Measurements from ENCODE around the gene EEF1AKMT3. TPM values are rescaled to one million over a fixed set of nuclear protein-coding genes. Genes with fewer than 3 reads are reported as not detected.
A peak's percentile ranks its signal among the peaks of the same experiment; 100 is the strongest.

EEF1AKMT3 gene
- total RNA-seq: 4.2 and 4.3 TPM in 2 replicates

DNA sequence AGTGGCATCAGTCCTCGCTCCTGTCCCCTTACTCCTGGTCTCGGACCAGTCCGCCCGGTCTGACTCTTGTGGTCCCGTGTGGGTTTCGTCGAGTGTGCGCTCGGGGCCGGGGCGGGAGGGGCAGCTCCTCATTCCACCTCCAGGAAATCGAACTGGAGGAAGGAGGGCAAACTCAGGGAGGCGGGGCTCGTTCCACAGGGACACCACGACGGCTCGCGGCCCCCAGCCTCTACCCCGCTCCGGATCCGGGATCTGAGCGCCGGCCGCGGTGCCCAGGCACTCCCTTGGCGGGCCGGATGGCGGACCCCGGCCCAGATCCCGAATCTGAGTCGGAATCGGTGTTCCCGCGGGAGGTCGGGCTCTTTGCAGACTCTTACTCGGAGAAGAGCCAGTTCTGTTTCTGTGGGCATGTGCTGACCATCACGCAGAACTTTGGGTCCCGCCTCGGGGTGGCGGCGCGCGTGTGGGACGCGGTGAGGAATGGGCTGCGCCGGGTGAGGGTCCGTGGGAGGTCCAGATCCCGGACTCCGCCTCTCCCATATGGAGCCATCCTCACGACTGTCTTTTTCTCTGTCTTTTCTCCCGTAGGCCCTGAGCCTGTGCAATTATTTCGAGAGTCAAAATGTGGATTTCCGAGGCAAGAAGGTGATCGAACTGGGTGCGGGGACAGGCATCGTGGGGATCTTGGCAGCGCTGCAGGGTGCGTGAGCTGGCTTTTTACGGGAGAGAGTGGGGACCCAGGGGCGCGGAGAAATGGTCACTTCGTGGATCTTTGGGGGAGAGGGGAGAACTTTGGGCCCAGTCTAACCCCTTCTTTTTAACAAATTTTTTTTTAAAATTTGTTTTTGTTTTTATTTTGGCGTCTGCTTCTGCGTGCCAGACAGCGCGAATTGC lies at the start of gene EEF1AKMT3:
Gene EEF1AKMT3, plus strand, starts transcription at position 186 of the 894 bp plus-strand sequence. Its CDS starts 111 bp downstream, at position 297.
- DNase-seq (ENCODE audit: low read depth): no peak

DNA sequence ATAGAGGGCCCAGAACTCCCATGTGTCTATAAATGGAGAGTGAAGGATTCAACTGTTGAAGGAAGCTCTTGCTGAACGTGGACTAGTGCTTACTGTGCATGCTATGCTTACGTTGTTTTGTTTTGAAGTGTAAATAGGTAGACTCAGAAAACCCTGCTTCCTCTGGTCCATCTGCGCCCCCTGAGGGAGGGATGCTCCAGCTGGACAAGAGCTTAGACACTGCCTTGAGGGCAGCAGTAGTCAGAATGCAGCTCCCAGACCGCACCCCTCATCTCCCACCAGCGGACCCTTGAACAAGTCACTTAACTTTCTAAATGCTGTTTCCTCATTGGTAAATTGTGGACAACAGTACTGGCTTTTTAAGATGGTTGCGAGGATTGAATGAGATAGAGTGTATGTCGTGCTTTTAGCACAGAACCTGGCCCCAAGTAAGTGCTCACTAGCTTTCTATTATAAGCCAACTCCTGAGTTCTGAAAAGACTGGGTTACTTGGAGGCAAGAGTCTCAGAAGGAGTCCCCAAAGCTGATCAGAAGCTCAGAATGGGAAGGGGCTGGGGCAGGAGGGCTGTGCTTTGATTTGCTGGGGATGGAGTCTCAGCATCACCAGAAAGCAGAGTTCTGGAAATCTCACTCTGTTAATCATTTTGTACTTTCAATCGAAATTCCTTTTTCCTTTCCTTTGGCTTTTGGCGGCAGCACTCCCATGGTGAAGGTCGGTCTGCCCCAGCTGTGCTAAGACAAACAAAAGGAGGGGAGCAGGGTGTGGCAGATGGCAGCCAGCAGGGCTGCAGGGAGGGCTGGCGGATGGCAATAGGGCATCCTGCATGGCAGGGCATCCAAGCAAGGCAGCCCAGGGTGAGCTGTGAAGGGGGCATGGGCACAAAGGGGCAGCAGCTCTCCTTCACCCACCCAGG lies 49.4 kb upstream of the EEF1AKMT3 start:
- no peak for DNase-seq (ENCODE audit: low read depth)

DNA sequence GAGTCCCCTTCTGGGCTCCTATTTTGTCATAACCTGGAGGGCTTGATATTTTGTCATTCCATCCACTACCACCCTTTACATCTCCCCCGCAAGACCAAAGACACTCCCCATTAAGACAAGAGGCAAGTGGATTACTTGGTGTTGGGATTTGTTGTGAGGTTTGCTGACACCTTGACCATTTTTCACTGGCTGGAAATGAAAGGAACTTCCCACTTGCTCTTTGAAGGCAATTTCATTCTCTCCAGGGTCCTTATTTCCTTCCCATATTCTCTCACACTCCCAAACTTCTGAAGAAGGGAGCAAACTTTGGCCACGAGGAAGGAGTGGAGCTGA lies 48.8 kb upstream of the EEF1AKMT3 start:
- DNase-seq (ENCODE audit: low read depth): no peak

DNA sequence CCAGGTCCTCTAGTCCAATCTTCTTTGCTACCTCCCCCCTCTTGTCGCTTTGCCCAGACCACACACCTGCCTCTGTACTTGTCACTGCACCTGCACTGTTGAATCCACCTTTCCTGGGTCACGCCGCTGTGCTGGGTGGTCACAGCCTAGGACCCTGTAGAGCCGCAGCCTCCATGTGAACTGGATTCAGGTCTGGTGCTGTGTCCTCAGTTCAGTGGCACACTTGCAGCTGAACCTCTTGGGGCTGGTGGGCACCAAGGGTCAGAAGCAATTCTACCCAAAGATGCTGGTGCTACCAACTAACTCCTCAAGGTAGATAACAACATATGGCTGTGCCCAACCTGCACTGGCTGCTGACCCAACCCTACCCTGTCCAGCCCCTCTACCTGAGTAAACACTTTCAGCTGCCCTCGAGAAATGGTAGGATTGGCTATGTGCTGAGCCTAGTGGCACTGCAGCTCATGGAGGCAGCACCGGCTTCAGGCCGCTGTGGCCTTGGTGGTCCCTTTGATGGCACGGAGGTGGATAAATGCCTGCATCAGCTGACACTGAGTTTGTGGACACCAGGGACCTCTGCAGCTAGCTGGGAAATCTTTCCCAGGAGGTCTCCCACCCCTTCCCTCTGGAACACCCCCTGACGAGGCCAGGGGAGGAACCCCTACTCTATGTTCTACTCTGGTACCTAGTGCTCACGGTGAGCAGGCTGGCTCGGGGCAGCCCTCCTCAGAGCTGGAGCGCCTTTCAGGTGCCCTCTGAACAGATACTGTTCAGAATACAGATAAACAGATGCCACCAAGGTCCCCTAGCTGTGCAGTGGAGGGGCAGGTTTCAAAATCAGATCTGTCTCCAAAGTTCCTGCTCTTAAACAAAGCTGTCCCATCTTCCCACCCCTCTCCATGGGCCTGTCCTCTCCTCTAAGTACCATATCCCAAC lies 48.1 kb upstream of the EEF1AKMT3 start:
- no peak for DNase-seq (ENCODE audit: low read depth)

DNA sequence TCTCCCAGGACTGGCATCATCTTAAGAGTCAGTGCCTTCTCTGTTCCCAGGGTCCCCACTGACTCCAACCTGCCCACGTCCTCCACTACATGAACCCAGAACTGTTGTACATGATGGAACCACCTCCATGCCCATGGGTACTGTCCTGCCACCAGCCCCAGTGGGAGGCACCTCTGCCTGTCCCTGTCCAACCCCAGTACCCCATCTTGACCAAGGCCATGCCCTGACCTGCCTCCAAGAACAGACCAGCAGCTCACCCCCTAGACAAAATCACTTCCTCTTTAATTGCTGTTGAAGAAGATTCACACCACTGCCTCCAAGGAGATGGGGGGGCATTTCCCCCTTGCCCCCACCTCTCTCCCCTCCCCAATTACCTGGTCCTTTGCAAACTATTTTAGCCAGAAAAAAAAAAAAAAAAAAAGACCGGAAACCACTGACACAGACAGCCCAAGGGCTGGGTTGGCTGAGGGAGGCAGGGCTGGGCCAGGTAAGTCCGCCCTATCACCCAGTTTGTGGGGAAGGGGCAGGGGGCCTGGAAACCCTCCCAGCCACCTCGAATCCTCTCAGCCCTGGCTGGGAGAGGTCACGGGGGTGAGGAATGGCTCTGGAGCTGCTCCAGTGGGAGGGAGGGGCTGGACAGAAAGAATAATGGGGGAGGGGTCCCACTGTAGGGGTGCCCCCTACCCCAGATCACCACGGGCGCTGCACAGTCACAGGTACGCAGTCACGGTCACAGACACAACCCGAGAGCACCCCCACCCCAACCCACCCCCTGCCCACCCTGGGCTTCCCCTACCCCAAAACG lies 47.3 kb upstream of the EEF1AKMT3 start:
- no peak for DNase-seq (ENCODE audit: low read depth)

DNA sequence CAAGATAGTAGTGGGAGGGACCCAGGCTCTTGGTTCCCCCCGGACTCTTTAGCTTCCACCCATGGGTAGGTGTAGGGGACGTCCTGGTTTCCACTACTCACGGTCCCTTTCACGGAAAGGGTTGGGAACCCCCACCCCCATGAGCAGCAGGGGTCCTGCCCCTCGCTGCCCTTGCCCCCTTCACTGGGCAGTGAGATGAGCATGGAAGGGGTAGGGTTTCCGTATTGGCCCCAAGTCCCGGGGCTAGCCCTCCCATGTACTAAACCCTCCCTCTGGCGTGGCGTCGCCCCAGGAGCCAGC lies 46.6 kb upstream of the EEF1AKMT3 start:
- DNase-seq (ENCODE audit: low read depth): no peak

DNA sequence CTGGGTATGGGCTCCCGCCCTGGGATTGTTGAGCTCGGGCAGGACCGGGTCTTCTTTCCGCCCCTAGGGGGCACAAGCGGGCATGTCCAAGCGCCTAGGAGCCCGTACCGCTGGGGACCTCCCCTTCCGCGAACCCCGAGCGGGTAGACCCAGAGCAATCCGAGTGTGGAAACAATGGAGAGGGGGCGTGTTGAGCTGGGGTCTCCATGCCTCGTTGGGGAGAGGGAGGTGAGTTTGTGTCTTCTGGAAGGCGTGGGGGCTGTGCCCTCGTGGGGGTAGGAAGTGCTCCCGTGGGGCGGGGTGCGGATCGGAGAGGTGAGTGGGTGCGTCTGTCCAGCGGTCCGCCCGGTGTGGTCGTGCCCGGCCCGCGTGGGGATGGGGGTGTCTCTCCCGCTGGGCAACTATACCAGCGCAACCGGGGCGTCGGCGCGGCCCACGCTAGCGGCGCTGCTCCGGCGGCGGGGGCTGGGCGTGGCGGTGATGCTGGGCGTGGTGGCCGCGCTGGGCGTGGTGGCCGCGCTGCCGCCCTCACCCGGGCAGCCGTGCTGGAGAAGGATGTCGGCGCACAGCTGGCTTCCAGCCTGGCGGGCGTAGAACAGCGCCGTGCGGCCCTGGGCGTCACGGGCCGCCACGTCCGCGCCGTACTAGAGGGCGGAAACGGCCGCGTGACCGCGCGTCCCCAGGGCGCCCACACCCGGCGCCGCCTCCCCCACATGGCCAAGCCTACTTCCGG lies 46.1 kb upstream of the EEF1AKMT3 start:
- peak; percentile 43 for DNase-seq (ENCODE audit: low read depth)

DNA sequence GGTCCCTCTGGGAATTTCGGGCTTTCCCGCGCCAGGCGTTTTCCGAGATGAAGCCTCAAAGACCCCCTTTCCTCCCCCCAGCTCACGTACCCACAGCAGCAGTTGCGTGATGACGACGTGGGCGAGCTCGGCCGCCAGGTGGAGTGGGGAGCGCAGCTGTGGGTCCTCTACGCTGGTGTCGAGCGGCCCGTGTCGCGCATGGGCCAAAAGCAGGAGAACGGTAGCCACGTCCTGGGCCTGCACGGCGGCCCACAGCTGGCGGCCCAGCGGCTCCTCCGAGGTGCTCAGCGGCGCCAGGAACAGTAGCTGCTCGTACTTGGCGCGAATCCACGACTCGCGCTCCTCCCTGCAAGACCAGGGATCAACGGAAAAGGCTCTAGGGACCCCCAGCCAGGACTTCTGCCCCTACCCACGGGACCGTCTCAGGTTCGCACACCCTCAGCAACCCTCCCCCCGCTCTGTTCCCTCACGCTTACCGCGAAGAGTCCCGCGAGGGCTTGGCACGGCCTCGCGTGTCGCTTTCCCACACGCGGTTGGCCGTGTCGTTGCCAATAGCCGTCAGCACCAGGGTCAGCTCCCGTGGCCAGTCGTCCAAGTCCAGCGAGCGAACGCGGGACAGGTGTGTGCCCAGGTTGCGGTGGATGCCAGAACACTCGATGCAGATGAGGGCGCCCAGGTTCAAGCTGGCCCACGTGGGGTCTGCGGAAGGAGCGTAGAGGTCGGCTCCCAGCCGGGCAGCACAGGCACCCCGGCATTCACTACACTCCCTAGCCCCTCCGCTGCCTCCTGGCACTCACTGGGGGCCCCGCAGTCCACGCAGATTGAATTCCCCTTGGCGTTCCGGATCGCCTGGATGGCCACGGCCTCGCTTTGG lies 45.3 kb upstream of the EEF1AKMT3 start:
- peak; percentile 9 for DNase-seq (ENCODE audit: low read depth)

DNA sequence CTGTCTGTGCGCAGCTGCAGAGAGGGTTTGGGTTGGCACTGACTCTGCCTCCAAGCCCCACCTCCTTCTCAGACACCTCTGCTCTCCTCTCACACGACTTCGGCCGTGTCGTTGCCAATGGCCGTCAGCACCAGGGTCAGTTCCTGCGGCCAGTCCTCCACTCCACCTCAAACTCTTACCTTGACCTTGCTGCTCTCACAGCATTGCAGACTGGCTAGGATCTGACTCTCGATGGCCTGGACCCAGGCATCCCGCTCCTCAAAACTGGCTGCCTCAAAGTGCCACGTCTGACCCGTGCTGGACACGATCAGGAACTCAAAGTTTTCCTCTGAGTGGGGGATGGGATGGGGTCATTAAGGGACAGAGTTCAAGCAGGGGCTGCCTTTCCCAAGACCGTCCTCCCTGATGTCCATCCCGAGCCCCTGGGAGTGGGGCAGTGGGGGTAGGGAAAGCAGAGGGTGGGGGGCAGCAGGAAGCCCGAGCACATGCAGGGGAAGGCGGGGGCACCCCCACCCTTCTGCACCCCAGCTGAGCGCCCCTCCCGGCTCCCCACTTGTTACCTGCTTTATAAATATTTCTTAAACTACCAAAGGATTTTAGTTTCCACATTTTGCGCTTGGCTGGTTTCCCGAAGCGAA lies 44.5 kb upstream of the EEF1AKMT3 start:
- DNase-seq (ENCODE audit: low read depth): peak; percentile 20

DNA sequence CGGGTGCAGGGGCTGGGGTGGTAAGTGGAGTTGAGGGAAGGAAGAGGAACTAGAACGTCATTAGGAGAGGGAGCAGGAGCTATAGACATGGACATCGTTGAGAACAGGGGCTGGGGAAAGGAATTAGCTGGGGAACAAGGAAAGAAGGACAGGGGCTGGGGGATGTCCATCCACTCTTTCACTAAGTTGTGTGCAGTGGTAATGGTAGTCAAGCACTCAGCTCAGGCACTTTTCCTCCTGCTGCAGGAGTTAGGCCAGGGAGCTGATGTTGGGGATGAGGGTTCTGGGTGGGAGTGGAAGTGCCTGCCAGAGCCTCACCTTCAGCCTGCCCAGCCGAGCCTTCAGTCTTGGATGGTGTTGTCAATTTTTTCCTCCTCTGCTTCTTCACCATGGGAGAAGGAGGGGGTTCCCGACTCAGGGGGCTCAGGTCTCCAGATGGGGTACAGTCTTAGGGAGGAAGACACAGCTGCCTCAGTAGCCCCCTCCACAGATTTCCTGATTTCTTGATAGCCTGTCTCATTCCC lies 43.0 kb upstream of the EEF1AKMT3 start:
- no peak for DNase-seq (ENCODE audit: low read depth)

DNA sequence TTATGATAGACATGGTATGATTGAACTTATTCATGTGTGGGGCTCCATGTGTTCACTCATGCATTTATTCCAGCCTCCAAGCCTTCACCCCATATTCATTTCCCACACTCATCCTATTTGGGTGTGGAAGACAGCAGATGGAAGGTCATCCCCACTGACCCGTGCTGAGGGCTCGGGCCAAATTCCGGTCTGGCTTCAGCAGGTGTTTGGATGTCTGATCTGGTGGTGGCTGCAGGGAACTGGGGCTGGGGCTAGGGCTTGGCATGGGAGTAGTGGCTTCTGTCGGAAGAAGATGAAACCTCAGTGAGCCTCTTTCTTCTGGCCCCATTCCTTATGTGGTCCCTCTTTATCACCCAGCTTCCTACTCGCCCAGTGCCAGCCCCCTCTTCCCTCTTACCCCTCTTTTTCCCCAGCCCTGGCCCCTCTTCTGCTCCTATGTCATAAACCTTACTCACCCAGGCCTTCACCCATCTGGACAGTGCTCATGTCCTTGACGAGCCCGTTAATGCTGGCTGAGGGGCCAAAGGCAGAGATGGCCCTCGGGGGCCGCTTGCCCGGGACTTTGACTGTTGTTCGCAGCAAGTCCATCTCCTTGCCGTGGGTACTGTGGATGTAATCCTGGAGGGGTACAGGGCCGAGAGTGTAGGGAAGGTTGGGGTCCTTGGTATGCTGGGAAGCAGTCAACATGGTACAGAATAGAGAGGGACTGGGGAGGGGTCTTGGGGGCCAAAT lies 41.9 kb upstream of the EEF1AKMT3 start:
- no peak for DNase-seq (ENCODE audit: low read depth)

DNA sequence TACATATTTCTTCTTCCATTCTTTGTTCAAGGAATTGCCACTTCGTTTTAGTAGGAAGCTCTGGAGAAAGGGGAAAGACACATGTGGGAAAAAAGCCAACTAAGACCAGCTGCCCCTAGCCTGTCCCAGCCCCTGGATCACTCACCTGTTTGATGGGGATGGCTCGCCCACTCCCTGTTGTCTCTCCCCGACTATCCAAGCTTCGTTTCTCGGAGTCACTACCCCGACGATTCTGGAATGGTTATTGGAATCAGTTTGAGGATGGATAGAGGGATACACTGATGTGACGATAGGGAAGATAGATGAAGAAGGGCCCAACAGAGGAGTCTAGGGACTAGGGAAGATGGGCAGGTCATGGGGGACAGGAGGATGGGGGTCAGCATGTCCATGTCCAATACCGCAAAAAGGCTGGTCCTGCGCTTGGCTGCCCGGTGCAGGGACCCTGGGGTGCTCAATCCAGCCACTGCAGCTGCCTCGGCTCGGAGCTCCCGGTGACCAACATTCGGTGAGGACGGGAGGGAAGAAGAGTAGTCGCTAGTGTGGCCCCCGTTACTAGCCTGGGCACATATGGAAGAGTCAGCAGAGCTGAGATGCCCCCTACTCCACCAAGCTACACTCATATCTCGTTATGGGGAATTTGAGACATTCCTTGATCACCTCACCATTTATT lies 40.9 kb upstream of the EEF1AKMT3 start:
- DNase-seq (ENCODE audit: low read depth): no peak

DNA sequence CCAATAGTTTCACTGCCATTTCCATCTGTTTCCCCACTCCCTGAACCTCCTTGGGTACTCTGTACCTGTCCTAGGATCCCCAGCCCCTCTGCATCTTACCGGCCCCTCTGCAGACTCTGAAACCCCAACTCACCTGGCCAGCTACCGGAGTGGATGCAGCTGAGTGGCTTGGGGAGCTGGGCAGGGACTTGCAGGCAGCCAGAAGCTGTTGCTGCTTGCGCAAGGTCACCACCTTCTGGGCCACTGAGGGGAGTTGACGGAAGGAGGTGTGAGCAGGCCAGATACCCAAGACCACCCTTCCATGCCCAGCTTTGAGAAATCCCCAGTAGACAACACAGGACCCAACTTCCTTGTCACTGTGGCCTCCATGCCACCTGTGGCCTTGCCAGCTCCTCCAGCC lies 40.1 kb upstream of the EEF1AKMT3 start:
- no peak for DNase-seq (ENCODE audit: low read depth)

DNA sequence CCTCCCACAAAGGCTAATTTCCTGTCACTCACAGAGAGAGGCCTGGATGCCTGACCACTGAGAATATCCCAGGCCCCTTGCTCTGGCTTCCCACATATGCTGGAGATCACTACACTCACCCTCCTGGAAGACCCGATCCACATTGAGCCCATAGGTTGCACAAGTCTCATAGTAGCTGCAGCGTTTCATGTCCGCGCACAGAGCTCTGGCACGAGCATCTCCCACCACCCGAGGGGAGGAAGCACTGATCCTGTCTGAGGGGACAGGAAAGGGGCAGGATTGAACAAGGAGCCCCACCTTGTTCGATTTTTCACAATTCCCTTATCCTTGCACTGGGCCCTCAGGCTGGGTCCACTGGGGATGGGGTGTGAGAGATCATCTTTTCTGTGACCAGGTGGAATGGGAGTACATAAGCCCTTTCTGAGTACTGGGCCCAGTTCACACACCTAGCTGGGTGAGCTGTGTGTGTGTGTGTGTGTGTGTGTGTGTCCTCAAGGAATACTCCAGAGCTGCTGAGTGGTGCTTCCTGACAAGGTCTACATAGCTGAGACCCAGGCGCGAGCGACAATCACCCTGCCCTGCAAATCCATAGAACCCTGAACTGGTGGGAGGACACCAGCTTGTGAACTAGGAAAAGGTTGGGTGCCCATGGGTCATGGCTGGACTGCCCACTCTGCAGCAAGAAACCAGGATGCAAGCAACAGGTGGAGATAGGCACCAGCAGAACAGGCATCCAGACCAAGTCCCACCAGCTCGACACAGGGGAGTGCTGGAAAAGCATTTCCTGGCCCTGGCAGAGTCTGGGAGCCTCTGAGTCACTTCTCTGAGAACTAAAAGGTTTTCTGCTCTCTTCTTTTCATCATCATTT lies 39.5 kb upstream of the EEF1AKMT3 start:
- DNase-seq (ENCODE audit: low read depth): no peak

DNA sequence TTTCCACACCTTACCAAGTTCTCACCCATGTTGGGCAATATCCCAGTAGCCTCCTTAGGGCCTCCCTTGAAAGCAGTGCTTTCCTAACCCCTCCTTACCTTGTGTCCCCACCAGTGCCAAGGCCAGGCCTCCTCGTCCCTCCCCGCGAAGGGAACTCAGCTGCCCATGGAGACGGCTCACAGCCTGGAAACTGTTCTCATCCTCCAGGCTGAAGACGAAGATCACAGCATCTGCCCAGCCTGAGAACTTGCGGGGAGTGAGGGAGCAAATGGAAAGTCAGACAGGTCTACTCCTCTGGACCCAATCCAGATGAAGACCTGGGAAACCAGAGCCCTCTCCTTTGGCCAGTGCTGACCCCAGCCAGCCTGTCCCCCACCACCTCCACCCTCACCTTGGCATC lies 38.5 kb upstream of the EEF1AKMT3 start:
- no peak for DNase-seq (ENCODE audit: low read depth)

DNA sequence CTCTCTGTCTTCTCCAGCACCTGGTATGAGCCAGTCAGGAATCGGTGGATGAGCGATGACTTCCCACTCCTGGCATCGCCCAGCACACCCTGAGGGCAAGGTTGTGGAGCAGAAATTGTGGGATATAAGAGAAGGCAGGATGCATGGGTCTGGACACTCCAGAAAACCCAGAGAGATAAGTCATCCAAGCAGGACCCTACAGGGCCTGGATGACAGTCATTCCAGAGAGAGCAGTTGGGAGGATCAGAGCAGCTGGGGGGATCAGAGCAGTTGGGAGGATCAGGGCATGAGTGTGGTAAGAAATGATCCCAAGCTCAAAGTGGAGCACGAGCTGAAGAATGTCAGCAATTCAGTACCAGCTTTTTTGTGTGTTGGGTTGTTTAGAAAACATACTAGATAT lies 37.8 kb upstream of the EEF1AKMT3 start:
- no peak for DNase-seq (ENCODE audit: low read depth)

Data from renal cortical epithelial cell (primary cell).